Measurements from ENCODE around the gene ATF4.

ATF4 gene

DNA sequence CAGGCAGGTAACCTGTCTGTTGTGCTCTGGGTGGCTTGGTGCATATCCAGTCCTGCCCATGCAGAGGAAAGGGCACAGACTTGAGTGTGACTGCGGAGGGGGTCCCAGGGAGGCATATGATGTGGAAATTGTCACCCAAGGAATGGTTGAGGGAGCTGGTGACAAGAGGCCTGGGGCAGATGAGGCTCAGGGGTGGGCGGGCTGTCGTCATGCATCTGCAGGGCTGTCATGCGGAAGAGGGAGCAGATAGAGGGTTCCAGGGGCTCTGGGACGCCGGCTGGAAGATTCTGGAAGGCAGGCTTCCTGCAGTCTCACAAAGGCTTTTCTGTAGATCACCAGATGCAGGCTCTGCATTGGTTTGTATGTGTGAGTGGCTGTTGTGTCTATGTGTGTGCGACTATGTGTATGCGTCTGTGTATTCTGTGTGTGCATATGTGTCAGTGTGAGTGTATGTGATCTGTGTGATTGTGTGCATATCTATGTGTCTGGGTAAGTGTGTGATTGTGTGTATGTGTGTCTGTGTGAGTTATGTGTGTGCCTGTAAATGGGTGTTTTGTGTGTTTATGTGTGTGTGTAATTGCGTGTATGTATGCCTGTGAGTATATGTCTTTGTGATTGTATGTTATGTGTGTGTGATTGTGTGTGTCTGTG is 42.6 kb downstream of the ATF4 start:
- H3K9me3 ChIP-seq (ENCODE audit: control insufficient read depth, low read length), result no peaks in the 10 kb centered on the region
- H3K4me1 ChIP-seq (ENCODE audit: control insufficient read depth, insufficient read depth, low read length, poor library complexity, severe bottlenecking), result peaks cover 8% of the 10 kb centered on the region
- no peak overlapping the region for H3K27ac ChIP-seq (ENCODE audit: low read depth, low read length, severe bottlenecking)
- 90 to 92% methylated on average over 8 to 9 of the region's 9 CpGs for WGBS, 2 experiments (ENCODE audit: insufficient coverage in 2 of 2)
- no peak overlapping the region for H3K4me3 ChIP-seq (ENCODE audit: extremely low read depth, insufficient read depth, low read length, poor library complexity, severe bottlenecking)
- no peaks in the 10 kb centered on the region for H3K36me3 ChIP-seq (ENCODE audit: control insufficient read depth, insufficient read depth, low read length)

DNA sequence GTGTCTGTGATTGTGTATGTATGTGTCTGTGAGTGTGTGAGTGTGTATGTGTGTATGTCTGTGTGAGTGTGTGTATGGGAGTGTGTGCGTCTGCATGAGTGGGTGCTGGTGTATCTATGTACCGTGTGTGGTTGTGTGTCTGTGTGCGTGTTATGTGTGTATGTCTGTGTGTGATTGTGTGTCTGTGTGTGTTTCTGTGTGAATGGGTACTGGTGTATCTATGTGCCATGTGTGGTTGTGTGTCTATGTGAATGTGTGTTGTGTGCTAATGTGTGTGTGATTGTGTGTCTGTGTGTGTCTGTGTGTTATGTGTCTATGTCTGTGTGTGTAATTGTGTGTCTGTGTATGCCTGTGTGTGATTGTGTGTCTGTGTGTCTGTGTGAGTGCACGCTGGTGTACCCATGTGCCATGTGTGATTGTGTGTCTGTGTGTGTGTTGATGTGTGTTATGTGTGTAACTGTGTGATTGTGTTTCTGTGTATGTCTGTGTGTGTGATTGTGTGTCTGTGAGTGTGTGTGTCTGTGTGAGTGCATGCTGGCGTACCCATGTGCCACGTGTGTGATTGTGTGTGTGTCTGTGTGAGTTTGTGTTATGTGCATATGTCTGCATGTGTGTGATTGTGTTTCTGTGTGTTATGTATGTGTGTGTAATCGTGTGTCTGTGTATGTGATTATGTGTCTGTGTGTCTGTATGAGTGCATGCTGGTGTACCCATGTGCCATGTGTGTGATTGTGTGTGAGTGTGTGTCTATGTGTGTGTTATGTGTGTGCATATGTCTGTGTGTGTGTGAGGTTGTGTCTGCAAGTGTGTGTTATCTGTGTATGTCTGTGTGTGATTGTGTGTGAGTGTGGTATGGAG is 43.4 kb downstream of the ATF4 start:
- Histone ChIP-seq H3K9me3 (ENCODE audit: control insufficient read depth, low read length) (no peaks in the 10 kb centered on the region), H3K4me1 (ENCODE audit: control insufficient read depth, insufficient read depth, low read length, poor library complexity, severe bottlenecking) (peaks cover 1% of the 10 kb centered on the region), H3K36me3 (ENCODE audit: control insufficient read depth, insufficient read depth, low read length) (no peaks in the 10 kb centered on the region), H3K4me3 (ENCODE audit: extremely low read depth, insufficient read depth, low read length, poor library complexity, severe bottlenecking) (no peak overlapping the region), H3K27ac (ENCODE audit: low read depth, low read length, severe bottlenecking) (no peak overlapping the region)
- 89 to 91% methylated on average over 7 of the region's 7 CpGs for WGBS, 2 experiments (ENCODE audit: insufficient coverage in 2 of 2)

DNA sequence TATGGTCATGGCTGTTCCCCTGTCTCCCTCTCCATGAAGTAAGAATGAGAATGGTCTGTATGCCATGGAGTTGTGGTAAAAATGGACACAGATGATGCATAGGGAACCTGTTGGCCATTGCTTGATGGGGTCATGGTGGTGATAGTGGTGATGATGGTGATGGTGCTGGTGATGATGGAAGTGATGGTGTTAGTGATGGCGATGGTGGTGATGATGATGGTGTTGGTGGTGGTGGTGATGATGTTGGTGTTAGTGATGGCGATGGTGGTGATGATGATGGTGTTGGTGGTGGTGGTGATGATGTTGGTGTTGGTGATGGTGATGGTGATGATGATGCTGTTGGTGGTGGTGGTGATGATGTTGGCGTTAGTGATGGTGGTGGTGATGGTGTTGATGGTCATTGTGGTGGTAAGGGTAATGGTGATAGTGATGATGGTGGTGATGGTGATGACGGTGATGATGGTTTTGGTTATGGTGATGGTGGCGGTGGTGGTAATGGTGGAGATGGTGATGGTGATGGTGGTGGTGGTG is 45.1 kb downstream of the ATF4 start:
- H3K27ac ChIP-seq (ENCODE audit: low read depth, low read length, severe bottlenecking), result no peak overlapping the region
- no peaks in the 10 kb centered on the region for H3K36me3 ChIP-seq (ENCODE audit: control insufficient read depth, insufficient read depth, low read length)
- no peak overlapping the region for H3K4me3 ChIP-seq (ENCODE audit: extremely low read depth, insufficient read depth, low read length, poor library complexity, severe bottlenecking)
- WGBS, 2 experiments (ENCODE audit: insufficient coverage in 2 of 2), result 91 to 92% methylated on average over 5 of the region's 5 CpGs
- no peaks in the 10 kb centered on the region for H3K9me3 ChIP-seq (ENCODE audit: control insufficient read depth, low read length)
- H3K4me1 ChIP-seq (ENCODE audit: control insufficient read depth, insufficient read depth, low read length, poor library complexity, severe bottlenecking), result no peaks in the 10 kb centered on the region

DNA sequence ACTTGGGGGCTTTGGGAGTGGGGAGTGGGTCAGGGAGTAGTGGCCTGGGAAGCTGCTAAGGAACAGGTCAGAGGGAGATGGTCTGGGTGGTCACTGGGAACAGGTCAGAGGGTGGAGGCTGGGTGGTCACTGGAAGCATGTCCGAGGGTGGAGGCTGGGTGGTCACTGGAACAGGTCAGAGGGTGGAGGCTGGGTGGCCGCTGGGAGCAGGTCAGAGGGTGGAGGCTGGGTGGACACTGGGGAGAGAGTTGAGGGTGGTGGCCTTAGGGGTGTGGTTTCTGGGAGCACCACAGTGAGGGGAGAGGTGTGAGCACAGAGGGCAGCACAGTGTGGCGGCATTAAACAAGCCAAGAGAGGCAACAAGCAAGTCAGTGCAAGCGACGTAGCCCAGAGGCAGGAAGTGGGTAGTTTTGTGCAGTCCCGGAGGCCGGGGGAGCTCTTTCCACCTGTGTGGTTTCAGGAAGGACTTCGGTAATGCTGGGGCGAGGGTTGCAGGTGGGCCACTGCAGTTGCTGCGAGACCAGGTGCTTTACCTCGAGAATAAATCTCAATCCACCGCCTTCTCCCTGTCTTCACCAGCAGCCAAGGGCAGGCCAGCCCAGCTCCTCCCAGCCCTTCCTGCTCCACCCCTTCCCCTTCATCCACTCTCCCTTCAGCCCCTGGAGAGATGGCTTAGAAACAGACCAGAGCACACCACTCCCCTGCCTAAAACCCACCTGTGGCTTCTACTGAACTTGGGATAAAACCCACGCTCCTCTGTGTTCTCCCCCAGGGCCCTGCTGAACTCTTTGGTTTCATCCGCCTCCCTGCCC is 47.0 kb downstream of the ATF4 start:
- WGBS, 2 experiments (ENCODE audit: insufficient coverage in 2 of 2), result 83 to 86% methylated on average over 12 to 14 of the region's 14 CpGs
- Histone ChIP-seq H3K9me3 (ENCODE audit: control insufficient read depth, low read length) (no peaks in the 10 kb centered on the region), H3K4me1 (ENCODE audit: control insufficient read depth, insufficient read depth, low read length, poor library complexity, severe bottlenecking) (no peaks in the 10 kb centered on the region)

DNA sequence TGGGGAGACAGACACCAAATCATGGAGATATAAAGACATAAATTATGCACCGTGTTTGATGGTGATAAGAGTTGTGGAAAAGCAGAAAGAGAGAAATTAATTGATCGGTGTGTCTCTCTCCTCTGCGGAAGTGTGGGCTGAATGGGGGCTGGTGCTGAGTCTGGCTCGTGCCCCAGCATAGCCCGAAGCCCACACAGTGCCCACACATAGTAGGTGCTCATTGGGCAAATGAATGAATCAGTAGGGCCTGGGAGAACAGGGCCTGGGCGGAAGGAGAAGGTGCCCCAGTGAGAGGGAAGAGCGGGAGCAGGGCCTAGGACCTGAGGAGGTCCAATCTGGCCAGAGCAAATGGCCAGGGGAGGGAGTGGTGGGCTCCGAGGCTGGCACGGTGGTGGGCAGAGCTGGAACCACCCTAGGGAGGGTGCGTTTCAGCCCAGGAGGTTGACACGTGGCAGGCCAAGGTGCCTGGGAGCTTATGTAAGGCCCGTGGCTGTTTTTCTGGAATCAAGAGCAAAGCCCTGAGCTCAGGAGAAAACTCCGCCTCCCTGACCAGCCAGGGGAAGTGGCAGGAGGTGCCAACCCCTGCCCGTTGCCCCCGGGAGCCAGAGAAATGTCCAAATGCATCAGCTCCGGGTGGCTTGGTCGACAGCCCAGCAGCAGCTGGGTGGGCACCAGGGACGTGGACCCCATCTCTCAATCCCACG is 48.1 kb downstream of the ATF4 start:
- 93 to 94% methylated on average over 16 to 17 of the region's 19 CpGs for whole genome bisulfite sequencing, 2 experiments (ENCODE audit: insufficient coverage in 2 of 2)
- H3K4me3 ChIP-seq (ENCODE audit: extremely low read depth, insufficient read depth, low read length, poor library complexity, severe bottlenecking), result no peak overlapping the region
- no peaks in the 10 kb centered on the region for H3K4me1 ChIP-seq (ENCODE audit: control insufficient read depth, insufficient read depth, low read length, poor library complexity, severe bottlenecking)
- H3K36me3 ChIP-seq (ENCODE audit: control insufficient read depth, insufficient read depth, low read length), result no peaks in the 10 kb centered on the region
- no peaks in the 10 kb centered on the region for H3K9me3 ChIP-seq (ENCODE audit: control insufficient read depth, low read length)
- H3K27ac ChIP-seq (ENCODE audit: low read depth, low read length, severe bottlenecking), result no peak overlapping the region

More for the DNA sequence above, 47.0 kb downstream of the ATF4 start:
- Histone ChIP-seq H3K27ac (ENCODE audit: low read depth, low read length, severe bottlenecking) (no peak overlapping the region), H3K4me3 (ENCODE audit: extremely low read depth, insufficient read depth, low read length, poor library complexity, severe bottlenecking) (no peak overlapping the region), H3K36me3 (ENCODE audit: control insufficient read depth, insufficient read depth, low read length) (no peaks in the 10 kb centered on the region)

DNA sequence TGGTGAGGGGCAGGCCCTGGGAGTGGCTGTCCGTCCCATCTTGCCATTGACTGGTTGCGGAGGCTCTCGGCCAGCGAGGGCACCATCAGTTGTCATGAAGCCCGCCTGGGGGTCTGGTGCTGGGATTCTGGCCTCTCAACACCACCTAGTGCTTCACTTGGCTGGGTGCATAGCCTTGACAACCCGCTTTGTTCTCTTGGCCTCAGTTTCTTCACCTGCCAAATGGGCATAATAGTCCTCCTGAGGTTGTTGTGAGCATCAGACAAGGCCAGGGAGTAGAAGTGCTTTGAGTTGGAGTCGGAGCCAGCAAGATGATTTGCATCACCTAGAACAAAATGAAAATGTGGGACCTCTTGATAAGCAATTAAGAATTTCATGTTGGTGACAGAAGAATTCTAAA is 48.7 kb downstream of the ATF4 start:
- Histone ChIP-seq H3K36me3 (ENCODE audit: control insufficient read depth, insufficient read depth, low read length) (no peaks in the 10 kb centered on the region), H3K9me3 (ENCODE audit: control insufficient read depth, low read length) (no peaks in the 10 kb centered on the region), H3K4me3 (ENCODE audit: extremely low read depth, insufficient read depth, low read length, poor library complexity, severe bottlenecking) (no peak overlapping the region), H3K4me1 (ENCODE audit: control insufficient read depth, insufficient read depth, low read length, poor library complexity, severe bottlenecking) (peaks cover 3% of the 10 kb centered on the region), H3K27ac (ENCODE audit: low read depth, low read length, severe bottlenecking) (no peak overlapping the region)
- 94 to 97% methylated on average over 6 to 7 of the region's 7 CpGs for WGBS, 2 experiments (ENCODE audit: insufficient coverage in 2 of 2)

DNA sequence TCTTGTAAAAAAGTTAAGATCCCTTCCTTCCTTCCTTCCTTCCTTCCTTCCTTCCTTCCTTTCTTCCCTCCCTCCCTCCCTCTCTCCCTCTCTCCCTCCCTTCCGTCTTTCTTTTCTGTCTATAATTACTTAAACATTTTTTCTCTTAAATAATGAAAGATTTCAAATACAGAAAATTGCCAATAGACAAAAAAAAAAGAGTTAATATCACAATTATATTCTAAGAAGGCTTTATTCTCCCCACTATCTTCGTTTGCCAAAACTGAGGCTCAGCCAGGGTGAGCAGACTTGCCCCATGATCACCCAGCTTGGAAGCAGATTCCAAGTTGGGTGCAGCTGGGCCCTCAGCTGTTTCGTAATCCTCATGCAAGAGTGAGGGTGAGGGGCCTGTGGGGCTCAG is 49.9 kb downstream of the ATF4 start:
- Histone ChIP-seq H3K27ac (ENCODE audit: low read depth, low read length, severe bottlenecking) (no peak overlapping the region), H3K4me3 (ENCODE audit: extremely low read depth, insufficient read depth, low read length, poor library complexity, severe bottlenecking) (no peak overlapping the region), H3K4me1 (ENCODE audit: control insufficient read depth, insufficient read depth, low read length, poor library complexity, severe bottlenecking) (peaks cover 14% of the 10 kb centered on the region), H3K9me3 (ENCODE audit: control insufficient read depth, low read length) (no peaks in the 10 kb centered on the region), H3K36me3 (ENCODE audit: control insufficient read depth, insufficient read depth, low read length) (no peaks in the 10 kb centered on the region)
- 83 to 89% methylated on average over 2 of the region's 3 CpGs for WGBS, 2 experiments (ENCODE audit: insufficient coverage in 2 of 2)

DNA sequence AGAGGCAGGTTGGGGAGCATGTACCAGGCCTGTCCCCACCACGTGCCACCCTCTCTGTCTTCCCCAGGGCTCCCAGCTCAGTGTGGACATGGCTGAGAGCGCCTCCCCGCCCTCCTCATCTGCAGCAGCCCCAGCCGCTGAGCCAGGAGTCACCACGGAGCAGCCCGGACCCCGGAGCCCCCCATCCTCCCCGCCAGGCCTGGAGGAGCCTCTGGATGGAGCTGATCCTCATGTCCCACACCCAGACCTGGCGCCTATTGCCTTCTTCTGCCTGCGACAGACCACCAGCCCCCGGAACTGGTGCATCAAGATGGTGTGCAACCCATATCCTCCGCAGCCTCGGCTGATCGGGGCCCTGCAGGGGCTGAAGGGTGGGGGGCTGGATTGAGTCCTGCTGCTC is 50.3 kb downstream of the ATF4 start, which contains the start of gene CACNA1I:
Gene CACNA1I, plus strand, starts transcription at position 89 of the 400 bp plus-strand sequence. Its CDS starts 0 bp downstream, at position 89.
- Histone ChIP-seq H3K36me3 (ENCODE audit: control insufficient read depth, insufficient read depth, low read length) (no peaks in the 10 kb centered on the region), H3K27ac (ENCODE audit: low read depth, low read length, severe bottlenecking) (no peak within 1 kb of the TSS), H3K9me3 (ENCODE audit: control insufficient read depth, low read length) (no peaks in the 10 kb centered on the region), H3K4me1 (ENCODE audit: control insufficient read depth, insufficient read depth, low read length, poor library complexity, severe bottlenecking) (peaks cover 17% of the 10 kb centered on the region), H3K4me3 (ENCODE audit: extremely low read depth, insufficient read depth, low read length, poor library complexity, severe bottlenecking) (no peak within 1 kb of the TSS)
- 93% methylated on average over 9 to 13 of the region's 14 CpGs for WGBS, 2 experiments (ENCODE audit: insufficient coverage in 2 of 2)

DNA sequence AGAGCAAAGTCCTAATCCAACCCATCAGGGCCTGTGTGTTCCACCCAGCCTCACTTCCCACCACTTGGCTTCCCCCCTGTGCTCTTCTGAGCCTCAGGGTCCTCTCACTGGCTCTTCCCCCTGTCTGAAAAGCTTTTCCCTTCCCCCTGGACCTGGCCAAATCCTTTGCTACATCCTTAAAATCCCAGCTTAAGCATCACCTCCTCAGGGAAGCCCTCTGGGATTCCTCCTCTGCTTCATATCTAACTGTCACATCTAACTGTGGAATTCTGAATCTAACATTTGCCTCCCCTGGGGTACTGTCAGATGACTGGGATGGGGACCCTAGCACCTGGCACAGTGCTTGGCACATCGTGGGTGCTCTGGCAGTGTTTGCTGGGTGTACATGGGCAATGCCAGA is 51.2 kb downstream of the ATF4 start:
- Histone ChIP-seq H3K4me1 (ENCODE audit: control insufficient read depth, insufficient read depth, low read length, poor library complexity, severe bottlenecking) (peaks cover 17% of the 10 kb centered on the region), H3K4me3 (ENCODE audit: extremely low read depth, insufficient read depth, low read length, poor library complexity, severe bottlenecking) (no peak overlapping the region), H3K36me3 (ENCODE audit: control insufficient read depth, insufficient read depth, low read length) (no peaks in the 10 kb centered on the region), H3K9me3 (ENCODE audit: control insufficient read depth, low read length) (no peaks in the 10 kb centered on the region), H3K27ac (ENCODE audit: low read depth, low read length, severe bottlenecking) (no peak overlapping the region)
- 67 to 80% methylated on average over 1 of the region's 1 CpG for WGBS, 2 experiments (ENCODE audit: insufficient coverage in 2 of 2)

Data from mesodermal cell (in vitro differentiated cells).